ENCODE data around the gene MSI2. TPM values are rescaled to one million over a fixed set of nuclear protein-coding genes. Genes with fewer than 3 reads are reported as not detected.
A peak's percentile ranks its signal among the peaks of the same experiment; 100 is the strongest.

The MSI2 gene
- total and polyA plus RNA-seq, 9 of the 15 experiments (the other 6 are each of a cell fraction or from before 2014, with no cell fraction given), result 4.6 to 61.8 (median 42.4) TPM

GRCh38 chr17:57531078-57531477, 274.8 kb downstream of the MSI2 start (continued):
- TF ChIP-seq FOXM1 (IDR thresholded peaks at IDR 0.05; ENCODE audit: low read depth), result no peak
- TF ChIP-seq FOXM1 (CRISPR knock-in tag; IDR thresholded peaks at IDR 0.05; ENCODE audit: low read depth), result no peak
- no peak for TF ChIP-seq MYNN (IDR thresholded peaks at IDR 0.05)
- no peak for TF ChIP-seq MYNN (CRISPR knock-in tag; IDR thresholded peaks at IDR 0.05)

GRCh38 chr17:57531648-57532504, 275.6 kb downstream of the MSI2 start:
- Histone ChIP-seq H3K4me2 (ENCODE audit: insufficient read depth, low read length) (peak overlapping the region; percentile 25; the same call in 1 of the 2 replicates), H3K4me3 (no peak overlapping the region), H3K36me3 (ENCODE audit: control insufficient read depth, insufficient read depth, low read length) (peaks cover 9% of the 10 kb centered on the region; the same call in 1 of the 3 replicates), H3K9me1 (ENCODE audit: control insufficient read depth, insufficient read depth, low read length) (no peaks in the 10 kb centered on the region), H2AFZ (ENCODE audit: low read depth, low read length) (no peak overlapping the region), H3K27me3 (ENCODE audit: control insufficient read depth in 2 of 2, insufficient read depth in 2 of 2, low read length in 2 of 2) (no peaks in the 10 kb centered on the region), H4K20me1 (replicated peaks; ENCODE audit: control insufficient read depth, insufficient read depth, low read length) (peaks cover 20% of the 10 kb centered on the region), H3K4me1 (replicated peaks in 1 of 2; ENCODE audit: control insufficient read depth in 2 of 2, insufficient read depth in 2 of 2, low read length in 2 of 2) (peaks cover 11 to 15% of the 10 kb centered on the region in 2 experiments), H3K27ac (ENCODE audit: extremely low read depth, low read depth, low read length) (no peak overlapping the region), H3K9me3 (replicated peaks; ENCODE audit: control insufficient read depth, insufficient read depth, low read depth, low read length) (no peaks in the 10 kb centered on the region), H3K79me2 (ENCODE audit: control insufficient read depth, insufficient read depth, low read length) (no peaks in the 10 kb centered on the region), H3K9ac (ENCODE audit: insufficient read depth in 1 of 2, low read depth in 2 of 2, low read length in 2 of 2) (peak overlapping the region in 1 of 2 experiments; percentile 68; a peak in 1 of 4 replicates)
- WGBS (ENCODE audit: insufficient coverage, low coverage, missing lambda C conversion rate), result 67% methylated on average over 10 of the region's 19 CpGs
- ChIA-PET CTCF (ENCODE audit: low intra/inter-chr PET ratio) (no interaction called here), POLR2A (interaction anchor here (0.6 kb wide), 1 partner anchor 1391 kb away, joined by 3 read pairs; no protein-coding TSS in a partner anchor)
- ATAC-seq, result peak; percentile 53
- peak; percentile 21 to 41 (median 32) for DNase-seq (ENCODE audit: extremely low read depth in 1 of 4, low spot score in 3 of 4)
- no TSS peak for BruUV-seq (replicated peaks)
- TF ChIP-seq EGR1 (conservative IDR thresholded peaks at IDR 0.05), result peak; percentile 68
- no peak for TF ChIP-seq TARDBP (IDR thresholded peaks at IDR 0.05)
- intact Hi-C loops (cut with micrococcal nuclease), result no loop called here
- in situ Hi-C loops (cut with MboI), result no loop called here
- FAIRE-seq, result peak; percentile 15

Data from K562 (cell line).